Measurements from ENCODE around the gene PKP4.

PKP4 gene, protein sequence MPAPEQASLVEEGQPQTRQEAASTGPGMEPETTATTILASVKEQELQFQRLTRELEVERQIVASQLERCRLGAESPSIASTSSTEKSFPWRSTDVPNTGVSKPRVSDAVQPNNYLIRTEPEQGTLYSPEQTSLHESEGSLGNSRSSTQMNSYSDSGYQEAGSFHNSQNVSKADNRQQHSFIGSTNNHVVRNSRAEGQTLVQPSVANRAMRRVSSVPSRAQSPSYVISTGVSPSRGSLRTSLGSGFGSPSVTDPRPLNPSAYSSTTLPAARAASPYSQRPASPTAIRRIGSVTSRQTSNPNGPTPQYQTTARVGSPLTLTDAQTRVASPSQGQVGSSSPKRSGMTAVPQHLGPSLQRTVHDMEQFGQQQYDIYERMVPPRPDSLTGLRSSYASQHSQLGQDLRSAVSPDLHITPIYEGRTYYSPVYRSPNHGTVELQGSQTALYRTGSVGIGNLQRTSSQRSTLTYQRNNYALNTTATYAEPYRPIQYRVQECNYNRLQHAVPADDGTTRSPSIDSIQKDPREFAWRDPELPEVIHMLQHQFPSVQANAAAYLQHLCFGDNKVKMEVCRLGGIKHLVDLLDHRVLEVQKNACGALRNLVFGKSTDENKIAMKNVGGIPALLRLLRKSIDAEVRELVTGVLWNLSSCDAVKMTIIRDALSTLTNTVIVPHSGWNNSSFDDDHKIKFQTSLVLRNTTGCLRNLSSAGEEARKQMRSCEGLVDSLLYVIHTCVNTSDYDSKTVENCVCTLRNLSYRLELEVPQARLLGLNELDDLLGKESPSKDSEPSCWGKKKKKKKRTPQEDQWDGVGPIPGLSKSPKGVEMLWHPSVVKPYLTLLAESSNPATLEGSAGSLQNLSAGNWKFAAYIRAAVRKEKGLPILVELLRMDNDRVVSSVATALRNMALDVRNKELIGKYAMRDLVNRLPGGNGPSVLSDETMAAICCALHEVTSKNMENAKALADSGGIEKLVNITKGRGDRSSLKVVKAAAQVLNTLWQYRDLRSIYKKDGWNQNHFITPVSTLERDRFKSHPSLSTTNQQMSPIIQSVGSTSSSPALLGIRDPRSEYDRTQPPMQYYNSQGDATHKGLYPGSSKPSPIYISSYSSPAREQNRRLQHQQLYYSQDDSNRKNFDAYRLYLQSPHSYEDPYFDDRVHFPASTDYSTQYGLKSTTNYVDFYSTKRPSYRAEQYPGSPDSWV

DNA sequence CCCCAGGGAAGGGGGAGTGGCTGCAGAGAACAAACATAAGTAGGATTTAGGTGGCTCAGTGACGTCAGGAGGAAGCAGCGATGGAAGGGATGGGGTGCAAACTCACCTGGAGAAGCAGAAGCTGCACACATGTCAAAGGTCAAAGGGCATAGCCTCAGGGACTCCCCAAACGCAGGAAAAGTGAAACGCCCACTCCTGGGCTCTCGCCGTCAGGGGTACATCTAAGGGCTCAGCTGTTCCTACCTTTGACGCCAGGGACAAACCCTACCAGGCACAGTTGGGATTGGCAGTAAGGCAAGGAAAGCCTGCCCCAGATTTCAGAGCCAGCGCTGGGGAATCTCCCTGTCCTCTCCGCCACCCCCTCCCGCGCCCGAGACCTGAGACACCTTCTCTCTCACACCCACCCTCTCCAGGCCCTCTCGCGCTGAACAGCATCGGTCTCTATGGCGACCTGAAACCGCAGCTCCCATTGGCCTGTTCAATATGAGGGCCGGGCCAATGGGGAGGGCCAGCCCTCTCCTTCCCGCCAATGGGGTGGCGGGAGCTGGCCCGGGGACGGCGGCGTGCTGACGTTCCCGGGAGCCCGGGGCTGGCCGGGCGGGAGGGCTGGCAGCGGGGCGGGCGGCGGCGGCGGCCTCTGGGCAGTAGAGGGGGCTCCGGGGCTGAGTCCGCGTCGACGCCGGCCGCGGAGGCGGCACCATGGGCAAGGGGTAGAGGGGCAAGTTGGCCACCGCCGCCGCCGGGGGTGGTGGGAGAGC lies at the start of gene PKP4, which contains the start of gene CCDC148:
TSS of gene PKP4 (plus strand) at position 644 of the 758 bp plus-strand sequence. CDS start 76,233 bp downstream, outside the sequence.
TSS of gene CCDC148 (minus strand) at position 445 of the 758 bp plus-strand sequence. CDS start at position 131, 314 bp downstream.
- TF ChIP-seq, protein P1, sequence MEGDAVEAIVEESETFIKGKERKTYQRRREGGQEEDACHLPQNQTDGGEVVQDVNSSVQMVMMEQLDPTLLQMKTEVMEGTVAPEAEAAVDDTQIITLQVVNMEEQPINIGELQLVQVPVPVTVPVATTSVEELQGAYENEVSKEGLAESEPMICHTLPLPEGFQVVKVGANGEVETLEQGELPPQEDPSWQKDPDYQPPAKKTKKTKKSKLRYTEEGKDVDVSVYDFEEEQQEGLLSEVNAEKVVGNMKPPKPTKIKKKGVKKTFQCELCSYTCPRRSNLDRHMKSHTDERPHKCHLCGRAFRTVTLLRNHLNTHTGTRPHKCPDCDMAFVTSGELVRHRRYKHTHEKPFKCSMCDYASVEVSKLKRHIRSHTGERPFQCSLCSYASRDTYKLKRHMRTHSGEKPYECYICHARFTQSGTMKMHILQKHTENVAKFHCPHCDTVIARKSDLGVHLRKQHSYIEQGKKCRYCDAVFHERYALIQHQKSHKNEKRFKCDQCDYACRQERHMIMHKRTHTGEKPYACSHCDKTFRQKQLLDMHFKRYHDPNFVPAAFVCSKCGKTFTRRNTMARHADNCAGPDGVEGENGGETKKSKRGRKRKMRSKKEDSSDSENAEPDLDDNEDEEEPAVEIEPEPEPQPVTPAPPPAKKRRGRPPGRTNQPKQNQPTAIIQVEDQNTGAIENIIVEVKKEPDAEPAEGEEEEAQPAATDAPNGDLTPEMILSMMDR (conservative IDR thresholded peaks at IDR 0.05) = no peak
- TF ChIP-seq ZFX (IDR thresholded peaks at IDR 0.05) = no peak
- peak within 1 kb of the TSS; percentile 94 for H3K27ac ChIP-seq

DNA sequence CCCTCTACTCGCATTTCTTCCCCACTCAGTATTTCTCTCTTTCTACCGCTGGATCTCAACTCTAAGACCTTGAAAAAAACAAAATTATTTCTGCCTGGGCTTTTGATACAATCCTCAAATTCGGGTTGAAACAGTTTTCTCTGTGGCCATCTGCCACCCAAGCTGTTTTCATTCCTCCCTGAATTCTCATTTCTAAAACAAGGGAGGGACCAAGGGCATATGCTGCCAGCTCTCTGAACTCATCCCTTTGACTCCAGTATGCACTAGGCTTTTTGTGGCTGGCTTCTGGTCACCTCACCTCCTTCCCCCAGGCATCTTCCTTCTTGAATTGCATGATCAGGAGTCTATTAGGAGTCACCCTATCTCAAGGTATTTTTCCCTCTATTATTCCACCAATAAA lies 49.7 kb upstream of the PKP4 start:
- no peak overlapping the region for H3K27ac ChIP-seq
- no peak for TF ChIP-seq ZFX (IDR thresholded peaks at IDR 0.05)
- TF ChIP-seq, protein P1 (conservative IDR thresholded peaks at IDR 0.05) = no peak

DNA sequence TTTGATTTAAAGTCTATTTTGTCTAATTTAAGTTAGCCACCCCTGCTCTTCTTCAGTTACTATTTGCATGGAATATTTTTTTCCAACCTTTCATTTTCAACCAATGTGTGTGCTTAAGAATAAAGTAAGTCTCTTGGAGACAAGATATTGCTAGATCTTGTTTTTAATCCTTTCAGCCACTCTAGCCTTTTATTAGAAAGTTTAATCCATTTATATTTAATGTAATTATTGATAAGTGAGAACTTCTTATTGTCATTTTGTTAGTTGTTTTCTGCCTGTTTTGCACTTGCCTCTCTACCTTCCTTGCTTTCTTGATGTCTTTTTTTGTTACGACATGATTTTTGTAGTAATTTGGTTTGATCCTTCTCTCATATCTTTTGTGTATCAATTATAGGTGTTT lies 46.6 kb upstream of the PKP4 start:
- TF ChIP-seq ZFX (IDR thresholded peaks at IDR 0.05) = no peak
- TF ChIP-seq, protein P1 (conservative IDR thresholded peaks at IDR 0.05) = no peak
- no peak overlapping the region for H3K27ac ChIP-seq

DNA sequence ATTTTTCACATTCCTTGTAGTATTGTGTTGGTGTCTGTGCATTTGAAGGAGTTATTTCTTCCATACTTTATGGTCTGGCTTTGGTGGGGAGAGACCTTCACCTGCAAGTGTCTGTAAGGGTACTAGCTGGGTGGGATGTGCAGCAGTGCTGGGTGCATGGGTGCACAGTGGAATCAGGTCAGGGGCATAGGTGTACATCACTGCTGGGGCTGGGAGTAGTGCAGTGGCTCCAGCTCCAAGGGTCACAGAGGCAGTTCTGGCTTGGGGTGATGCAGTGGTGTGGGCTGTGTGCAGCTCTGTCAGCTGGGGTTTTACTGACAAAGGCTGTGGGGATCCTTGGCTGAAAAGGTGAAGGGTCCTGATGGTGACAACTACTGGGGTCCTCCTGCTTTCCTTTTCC lies 45.0 kb upstream of the PKP4 start:
- no peak overlapping the region for H3K27ac ChIP-seq
- no peak for TF ChIP-seq ZFX (IDR thresholded peaks at IDR 0.05)
- TF ChIP-seq, protein P1 (conservative IDR thresholded peaks at IDR 0.05) = no peak

DNA sequence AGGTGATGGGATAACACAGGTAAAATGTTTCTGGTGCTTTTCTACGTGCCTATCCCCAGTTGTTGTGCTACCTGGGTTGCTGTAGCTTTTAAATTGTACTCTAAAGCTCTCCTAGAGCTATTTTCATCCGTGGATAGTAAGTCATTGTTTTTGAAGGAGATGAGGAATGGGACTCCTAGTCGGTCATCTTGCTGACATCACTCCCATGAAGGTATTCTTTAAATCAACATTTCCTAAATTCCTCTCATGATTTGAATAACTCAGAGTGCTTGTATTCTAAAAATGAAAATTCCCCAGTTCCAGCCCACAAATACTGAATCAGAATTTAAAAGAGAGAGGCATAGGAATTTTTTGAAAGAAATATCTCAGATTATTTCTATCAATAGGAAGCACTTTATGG lies 44.5 kb upstream of the PKP4 start:
- TF ChIP-seq, protein P1 (conservative IDR thresholded peaks at IDR 0.05) = no peak
- no peak for TF ChIP-seq ZFX (IDR thresholded peaks at IDR 0.05)
- H3K27ac ChIP-seq = no peak overlapping the region

DNA sequence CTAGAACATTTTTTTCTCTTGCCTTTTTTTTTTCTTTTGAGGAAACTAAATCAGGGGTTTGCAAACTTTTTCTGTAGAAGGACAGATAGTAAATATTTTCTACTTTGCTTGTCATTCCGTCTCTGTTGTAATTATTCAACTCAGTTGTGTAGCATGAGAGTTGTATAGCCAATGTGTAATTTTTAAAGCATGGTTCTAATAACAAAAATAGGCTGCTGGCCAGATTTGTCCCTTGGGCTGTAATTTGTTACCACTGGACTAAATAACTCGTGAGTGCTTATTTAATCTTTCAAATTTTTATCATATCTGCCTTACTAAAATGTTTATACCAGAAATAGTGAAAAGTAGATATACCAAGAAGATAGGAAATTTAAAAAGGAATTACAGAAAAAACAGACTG lies 43.2 kb upstream of the PKP4 start:
- no peak overlapping the region for H3K27ac ChIP-seq
- no peak for TF ChIP-seq ZFX (IDR thresholded peaks at IDR 0.05)
- TF ChIP-seq, protein P1 (conservative IDR thresholded peaks at IDR 0.05) = no peak
